OCI-LY3 (cell line): Measurements from ENCODE around the gene ZEB2.

Experiments
- H2AFZ ChIP-seq: fragments of 200-600, 300-600 bp; shearing (Covaris generic); 2 replicates; pipeline ENCODE4 v1.6.0; 2014; ENCODE audit warnings: antibody characterized with exemption, low read depth, low read length
- H3K27ac ChIP-seq: fragments of 200-600, 300-600 bp; sonication (generic); 2 replicates; pipeline ENCODE4 v1.5.1; 2014; ENCODE audit warnings: mild to moderate bottlenecking, low read length, moderate library complexity, mixed read lengths
- H3K27me3 ChIP-seq: fragments of 200-600, 300-600 bp; sonication (generic); 2 replicates; pipeline ENCODE4 v1.6.1; 2014; ENCODE audit warnings: low read depth, low read length, mixed read lengths
- H3K36me3 ChIP-seq: fragments of 200-600, 300-600 bp; sonication (generic); replicated peaks from 2 replicates; pipeline ENCODE3; 2014; ENCODE audit warnings: low read depth, low read length, mixed read lengths
- H3K4me1 ChIP-seq: fragments of 300-600, 200-600 bp; sonication (generic); 2 replicates; pipeline ENCODE4 v1.6.1; 2014; ENCODE audit warnings: low read length, mixed read lengths
- H3K4me2 ChIP-seq: fragments of 200-600, 300-600 bp; sonication (generic); 2 replicates; pipeline ENCODE4 v1.6.1; 2014; ENCODE audit warnings: low read length, mixed read lengths
- H3K4me3 ChIP-seq: fragments of 300-600, 200-600 bp; sonication (generic); 2 replicates; pipeline ENCODE4 v1.5.1; 2014; ENCODE audit warnings: antibody characterized with exemption, mild to moderate bottlenecking, low read length, moderate library complexity
- H3K79me2 ChIP-seq: fragments of 300-600, 200-600 bp; shearing (Covaris generic); 2 replicates; pipeline ENCODE4 v1.6.1; 2014; ENCODE audit warnings: mild to moderate bottlenecking, low read length, mixed read lengths
- H3K9ac ChIP-seq: fragments of 300-600, 200-600 bp; shearing (Covaris generic); 2 replicates; pipeline ENCODE4 v1.6.0; 2014; ENCODE audit warnings: mild to moderate bottlenecking, low read length, moderate library complexity
- H3K9me3 ChIP-seq: fragments of 200-600, 300-600 bp; shearing (Covaris generic); 2 replicates; pipeline ENCODE4 v1.6.1; 2014; ENCODE audit warnings: low read length, mixed read lengths; ENCODE audit not compliant: insufficient read depth
- H4K20me1 ChIP-seq: fragments of 200-600, 300-600 bp; sonication (generic); 2 replicates; pipeline ENCODE4 v1.6.1; 2016; ENCODE audit warnings: low read length, mixed read lengths; ENCODE audit not compliant: insufficient read depth
- CTCF ChIP-seq: fragments of 200-600, 300-600 bp; sonication (generic); IDR thresholded peaks from 2 replicates; pipeline ENCODE4 v1.5.1; 2014; ENCODE audit warnings: antibody characterized with exemption, low read length, low read depth
- EZH2phosphoT487 ChIP-seq: fragments of 200-600 bp; shearing (Covaris generic); IDR thresholded peaks from 2 replicates; pipeline ENCODE4 v1.6.1; 2018; ENCODE audit warnings: antibody characterized with exemption, mixed run types, low read depth

Gene ZEB2

GRCh38 chr2:144503242-144503641, 16.7 kb downstream of the ZEB2 start:
- H3K4me3 ChIP-seq: no peak overlapping the region
- peaks cover 4% of the 10 kb centered on the region; the same call in 1 of the 2 replicates for H3K79me2 ChIP-seq

DNA sequence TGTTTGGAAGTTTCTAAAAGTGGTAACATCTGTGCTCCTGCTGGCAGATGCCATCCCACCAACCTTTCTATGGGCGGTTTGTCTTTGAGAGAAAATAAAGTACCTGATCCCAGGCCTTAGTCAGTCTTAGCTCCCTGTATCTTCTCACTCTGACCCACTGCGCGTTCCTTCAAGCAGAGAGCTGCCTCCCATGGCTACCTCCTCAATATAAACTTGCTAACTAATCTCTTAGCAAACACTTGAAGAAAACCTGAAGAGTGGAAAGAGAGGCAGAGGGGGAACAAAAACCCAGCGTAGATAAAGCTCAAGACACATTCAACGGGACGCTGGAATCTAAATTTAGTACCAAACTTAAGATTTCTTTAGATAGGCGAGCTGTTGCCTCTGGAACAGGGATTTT, 17.6 kb downstream of the ZEB2 start:
- Histone ChIP-seq H3K4me3 (no peak overlapping the region), H2AFZ (no peak overlapping the region), H3K4me2 (no peak overlapping the region), H3K9me3 (no peaks in the 10 kb centered on the region), H3K79me2 (peaks cover 4% of the 10 kb centered on the region; the same call in 1 of the 2 replicates), H3K36me3 (peaks cover 12% of the 10 kb centered on the region), H3K27me3 (no peaks in the 10 kb centered on the region), H3K9ac (no peak overlapping the region), H4K20me1 (peaks cover 55% of the 10 kb centered on the region), H3K27ac (no peak overlapping the region), H3K4me1 (peaks cover 30% of the 10 kb centered on the region)
- TF ChIP-seq CTCF (no peak), EZH2phosphoT487 (no peak)

More at GRCh38 chr2:144503242-144503641, 16.7 kb downstream of the ZEB2 start:
- H2AFZ ChIP-seq: no peak overlapping the region
- no peaks in the 10 kb centered on the region for H3K9me3 ChIP-seq
- no peak overlapping the region for H3K27ac ChIP-seq
- no peak overlapping the region for H3K4me2 ChIP-seq
- H3K4me1 ChIP-seq: peaks cover 39% of the 10 kb centered on the region
- H3K36me3 ChIP-seq: peaks cover 11% of the 10 kb centered on the region
- H3K9ac ChIP-seq: no peak overlapping the region
- no peak for TF ChIP-seq CTCF
- TF ChIP-seq EZH2phosphoT487: no peak
- peaks cover 58% of the 10 kb centered on the region for H4K20me1 ChIP-seq
- no peaks in the 10 kb centered on the region for H3K27me3 ChIP-seq

GRCh38 chr2:144501627-144502026, 18.3 kb downstream of the ZEB2 start:
- no peak for TF ChIP-seq EZH2phosphoT487
- no peak for TF ChIP-seq CTCF
- no peak overlapping the region for H3K9ac ChIP-seq
- H3K4me2 ChIP-seq: no peak overlapping the region
- no peaks in the 10 kb centered on the region for H3K27me3 ChIP-seq
- H3K9me3 ChIP-seq: no peaks in the 10 kb centered on the region
- H4K20me1 ChIP-seq: peaks cover 62% of the 10 kb centered on the region
- no peak overlapping the region for H2AFZ ChIP-seq
- H3K4me1 ChIP-seq: peaks cover 25% of the 10 kb centered on the region
- H3K4me3 ChIP-seq: no peak overlapping the region
- H3K79me2 ChIP-seq: peaks cover 11% of the 10 kb centered on the region; the same call in 1 of the 2 replicates
- H3K36me3 ChIP-seq: peaks cover 12% of the 10 kb centered on the region
- no peak overlapping the region for H3K27ac ChIP-seq

GRCh38 chr2:144501118-144501517, 18.8 kb downstream of the ZEB2 start:
- peaks cover 12% of the 10 kb centered on the region for H3K36me3 ChIP-seq
- H3K9ac ChIP-seq: no peak overlapping the region
- H3K27me3 ChIP-seq: no peaks in the 10 kb centered on the region
- no peak for TF ChIP-seq EZH2phosphoT487
- TF ChIP-seq CTCF: no peak
- H3K4me3 ChIP-seq: no peak overlapping the region
- peaks cover 25% of the 10 kb centered on the region for H3K4me1 ChIP-seq
- no peak overlapping the region for H3K27ac ChIP-seq
- H4K20me1 ChIP-seq: peaks cover 65% of the 10 kb centered on the region
- peaks cover 11% of the 10 kb centered on the region; the same call in 1 of the 2 replicates for H3K79me2 ChIP-seq
- H3K9me3 ChIP-seq: no peaks in the 10 kb centered on the region
- H3K4me2 ChIP-seq: no peak overlapping the region
- no peak overlapping the region for H2AFZ ChIP-seq
